Measurements from ENCODE around the gene NGEF. TPM values are rescaled to one million over a fixed set of nuclear protein-coding genes. Genes with fewer than 3 reads are reported as not detected.

The NGEF gene
- total RNA-seq, 1 donor from 2014 or later: 4.3 TPM

- Mint-ChIP-seq H3K4me1 (peaks cover 31% of the 10 kb centered on the region), H3K27ac (peak overlapping the region; percentile 74), H3K27me3 (ENCODE audit: insufficient read depth, low read depth) (peaks cover under 1% of the 10 kb centered on the region), H3K36me3 (no peaks in the 10 kb centered on the region), H3K9me3 (no peaks in the 10 kb centered on the region), H3K4me3 (no peak overlapping the region)
- no peaks in the 10 kb centered on the region for H3K9me3 ChIP-seq (ENCODE audit: low read depth)
- H4K20me1 ChIP-seq (ENCODE audit: low read depth): no peaks in the 10 kb centered on the region
- TF ChIP-seq, protein P1, sequence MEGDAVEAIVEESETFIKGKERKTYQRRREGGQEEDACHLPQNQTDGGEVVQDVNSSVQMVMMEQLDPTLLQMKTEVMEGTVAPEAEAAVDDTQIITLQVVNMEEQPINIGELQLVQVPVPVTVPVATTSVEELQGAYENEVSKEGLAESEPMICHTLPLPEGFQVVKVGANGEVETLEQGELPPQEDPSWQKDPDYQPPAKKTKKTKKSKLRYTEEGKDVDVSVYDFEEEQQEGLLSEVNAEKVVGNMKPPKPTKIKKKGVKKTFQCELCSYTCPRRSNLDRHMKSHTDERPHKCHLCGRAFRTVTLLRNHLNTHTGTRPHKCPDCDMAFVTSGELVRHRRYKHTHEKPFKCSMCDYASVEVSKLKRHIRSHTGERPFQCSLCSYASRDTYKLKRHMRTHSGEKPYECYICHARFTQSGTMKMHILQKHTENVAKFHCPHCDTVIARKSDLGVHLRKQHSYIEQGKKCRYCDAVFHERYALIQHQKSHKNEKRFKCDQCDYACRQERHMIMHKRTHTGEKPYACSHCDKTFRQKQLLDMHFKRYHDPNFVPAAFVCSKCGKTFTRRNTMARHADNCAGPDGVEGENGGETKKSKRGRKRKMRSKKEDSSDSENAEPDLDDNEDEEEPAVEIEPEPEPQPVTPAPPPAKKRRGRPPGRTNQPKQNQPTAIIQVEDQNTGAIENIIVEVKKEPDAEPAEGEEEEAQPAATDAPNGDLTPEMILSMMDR (IDR thresholded peaks at IDR 0.05): no peak
- TF ChIP-seq EZH2 (IDR thresholded peaks at IDR 0.05) (no peak), EZH2phosphoT487 (IDR thresholded peaks at IDR 0.05) (no peak)
- no peak for DNase-seq (ENCODE audit: low spot score)
- no peaks in the 10 kb centered on the region for H3K27me3 ChIP-seq
- peaks cover 13% of the 10 kb centered on the region for H3K4me1 ChIP-seq
- H3K4me3 ChIP-seq: no peak overlapping the region
- no peak overlapping the region for H2AFZ ChIP-seq (replicated peaks)
- no peaks in the 10 kb centered on the region for H3K79me2 ChIP-seq (ENCODE audit: low read depth)
- H3F3A ChIP-seq (ENCODE audit: low read depth): no peaks in the 10 kb centered on the region
- H3K36me3 ChIP-seq: no peaks in the 10 kb centered on the region
- H3K4me2 ChIP-seq: no peak overlapping the region
- no peak overlapping the region for H3K9ac ChIP-seq
- H3K27ac ChIP-seq: no peak overlapping the region
Observed at GRCh38 chr2:233060980-233061590, 48.0 kb upstream of the NGEF start.

GRCh38 chr2:233060501-233060979, 47.5 kb upstream of the NGEF start:
- Mint-ChIP-seq H3K27ac (peak overlapping the region; percentile 74), H3K27me3 (ENCODE audit: insufficient read depth, low read depth) (no peaks in the 10 kb centered on the region), H3K36me3 (no peaks in the 10 kb centered on the region), H3K4me3 (no peak overlapping the region), H3K4me1 (peaks cover 31% of the 10 kb centered on the region), H3K9me3 (no peaks in the 10 kb centered on the region)
- Histone ChIP-seq H3F3A (ENCODE audit: low read depth) (no peaks in the 10 kb centered on the region), H3K9me3 (ENCODE audit: low read depth) (no peaks in the 10 kb centered on the region), H3K9ac (no peak overlapping the region), H3K4me1 (peaks cover 13% of the 10 kb centered on the region), H3K79me2 (ENCODE audit: low read depth) (no peaks in the 10 kb centered on the region), H3K27ac (no peak overlapping the region), H2AFZ (replicated peaks) (no peak overlapping the region), H3K4me3 (no peak overlapping the region), H4K20me1 (ENCODE audit: low read depth) (no peaks in the 10 kb centered on the region), H3K36me3 (no peaks in the 10 kb centered on the region), H3K27me3 (no peaks in the 10 kb centered on the region), H3K4me2 (no peak overlapping the region)
- no peak for DNase-seq (ENCODE audit: low spot score)
- TF ChIP-seq, protein P1 (IDR thresholded peaks at IDR 0.05): no peak
- TF ChIP-seq EZH2phosphoT487 (IDR thresholded peaks at IDR 0.05): no peak
- no peak for TF ChIP-seq EZH2 (IDR thresholded peaks at IDR 0.05)

DNA sequence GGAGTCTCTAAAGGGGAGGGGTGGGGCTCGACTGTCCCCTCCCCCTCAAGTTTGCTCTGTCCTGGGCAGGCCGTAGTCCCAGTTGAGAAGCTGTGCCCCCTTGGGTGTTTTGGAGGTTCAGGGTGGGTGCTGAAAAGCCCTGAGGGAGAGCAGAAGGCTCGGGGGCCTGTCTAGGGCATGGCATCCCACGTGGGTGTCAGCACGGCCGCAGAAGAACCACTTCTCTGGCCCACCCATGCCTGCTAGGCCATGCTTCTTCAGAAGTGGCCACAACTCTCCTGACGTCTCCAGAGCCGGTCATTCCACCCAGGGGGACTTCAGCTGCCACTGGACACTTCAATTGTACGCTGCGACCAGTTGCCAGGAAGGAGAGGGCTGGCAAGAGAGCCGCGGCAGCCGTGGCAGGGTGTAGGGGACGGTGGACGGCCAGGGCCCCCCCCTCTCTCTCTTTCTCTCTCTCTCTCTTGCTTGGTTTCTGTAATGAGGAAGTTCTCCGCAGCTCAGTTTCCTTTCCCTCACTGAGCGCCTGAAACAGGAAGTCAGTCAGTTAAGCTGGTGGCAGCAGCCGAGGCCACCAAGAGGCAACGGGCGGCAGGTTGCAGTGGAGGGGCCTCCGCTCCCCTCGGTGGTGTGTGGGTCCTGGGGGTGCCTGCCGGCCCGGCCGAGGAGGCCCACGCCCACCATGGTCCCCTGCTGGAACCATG, 46.9 kb upstream of the NGEF start, which contains the start of gene INPP5D:
Gene INPP5D (plus strand): TSS at position 546 of the 704 bp plus-strand sequence. CDS start 137 bp downstream, at position 683.
- H3K79me2 ChIP-seq (ENCODE audit: low read depth): no peaks in the 10 kb centered on the region
- H2AFZ ChIP-seq (replicated peaks): no peak within 1 kb of the TSS
- DNase-seq (ENCODE audit: low spot score): no peak
- H3K27ac Mint-ChIP-seq: peak within 1 kb of the TSS; percentile 74
- H3K27ac ChIP-seq: no peak within 1 kb of the TSS
- TF ChIP-seq, protein P1 (IDR thresholded peaks at IDR 0.05): no peak
- TF ChIP-seq EZH2 (IDR thresholded peaks at IDR 0.05) (no peak), EZH2phosphoT487 (IDR thresholded peaks at IDR 0.05) (no peak)
- H3K27me3 ChIP-seq: peaks cover 5% of the 10 kb centered on the region
- H3K4me1 Mint-ChIP-seq: peaks cover 31% of the 10 kb centered on the region
- H3K9me3 Mint-ChIP-seq: no peaks in the 10 kb centered on the region
- no peaks in the 10 kb centered on the region for H3K36me3 ChIP-seq
- H3K36me3 Mint-ChIP-seq: no peaks in the 10 kb centered on the region
- H3K4me3 Mint-ChIP-seq: no peak within 1 kb of the TSS
- H3K4me3 ChIP-seq: no peak within 1 kb of the TSS
- H4K20me1 ChIP-seq (ENCODE audit: low read depth): no peaks in the 10 kb centered on the region
- H3K9ac ChIP-seq: no peak within 1 kb of the TSS
- no peak within 1 kb of the TSS for H3K4me2 ChIP-seq
- H3K4me1 ChIP-seq: peaks cover 13% of the 10 kb centered on the region
- no peaks in the 10 kb centered on the region for H3K9me3 ChIP-seq (ENCODE audit: low read depth)
- H3F3A ChIP-seq (ENCODE audit: low read depth): no peaks in the 10 kb centered on the region
- H3K27me3 Mint-ChIP-seq (ENCODE audit: insufficient read depth, low read depth): no peaks in the 10 kb centered on the region

Data from neural progenitor cell (in vitro differentiated cells).